HFF-Myc (cell line): ENCODE results near the gene LBH.

Source experiments
- DNase-seq: peaks from one replicate; pipeline ENCODE4 v3.0.0-alpha.2; 2011; ENCODE audit warnings: low read depth; ENCODE audit errors: extremely low read depth
- H3K4me3 ChIP-seq: replicated peaks from 2 replicates; pipeline ENCODE4 v1.5.1; 2011; ENCODE audit warnings: low read depth, mild to moderate bottlenecking, control low read depth, low read length
- CTCF ChIP-seq: IDR thresholded peaks from 2 replicates; pipeline ENCODE4 v1.5.1; 2012; ENCODE audit warnings: mild to moderate bottlenecking, low read depth, low read length, control low read depth; ENCODE audit errors: missing control alignments

Gene LBH

GRCh38 chr2:30280596-30281434 lies 49.5 kb downstream of the LBH start:
- no peak overlapping the region for H3K4me3 ChIP-seq
- TF ChIP-seq CTCF: no peak
- no peak for DNase-seq

GRCh38 chr2:30282081-30282480 lies 50.7 kb downstream of the LBH start:
- no peak overlapping the region for H3K4me3 ChIP-seq
- no peak for DNase-seq
- TF ChIP-seq CTCF: no peak

- DNase-seq: no peak
- TF ChIP-seq CTCF: no peak
- no peak overlapping the region for H3K4me3 ChIP-seq
Measured at GRCh38 chr2:30282721-30283120, 51.4 kb downstream of the LBH start.

- DNase-seq: no peak
- no peak overlapping the region for H3K4me3 ChIP-seq
- no peak for TF ChIP-seq CTCF
Measured at GRCh38 chr2:30283931-30284565, 52.7 kb downstream of the LBH start.

- no peak for TF ChIP-seq CTCF
- DNase-seq: no peak
- H3K4me3 ChIP-seq: no peak overlapping the region
Measured at GRCh38 chr2:30285758-30286157, 54.4 kb downstream of the LBH start.

GRCh38 chr2:30287190-30287840 lies 56.0 kb downstream of the LBH start:
- no peak for TF ChIP-seq CTCF
- no peak for DNase-seq
- H3K4me3 ChIP-seq: no peak overlapping the region
